RWPE2 (cell line): Measurements from ENCODE around the gene GPR183.

Source experiments
- ATAC-seq: fragments of 200-7000 bp; cut with Tn5 transposase; 3 replicates; pipeline ENCODE4 v1.9.1; 2021; ENCODE audit warnings: low read depth
- DNase-seq: peaks from one replicate; pipeline ENCODE4 v3.0.0-alpha.2; 2020; ENCODE audit warnings: low spot score
- H3K27ac ChIP-seq: fragments of 450-650 bp; 2 replicates; pipeline ENCODE4 v1.5.1; 2017; ENCODE audit warnings: mild to moderate bottlenecking; ENCODE audit not compliant: poor library complexity, severe bottlenecking
- H3K27me3 ChIP-seq: fragments of 250-450 bp; sonication (Bioruptor Pico); 2 replicates; pipeline ENCODE4 v1.5.1; 2021; ENCODE audit warnings: mild to moderate bottlenecking, moderate library complexity; ENCODE audit not compliant: insufficient read depth, poor library complexity, severe bottlenecking
- H3K36me3 ChIP-seq: fragments of 250-450 bp; sonication (Bioruptor Pico); 2 replicates; pipeline ENCODE4 v1.5.1; 2020; ENCODE audit warnings: low read depth, mild to moderate bottlenecking, moderate library complexity
- H3K4me1 ChIP-seq: fragments of 250-450 bp; sonication (Bioruptor Pico); 2 replicates; pipeline ENCODE4 v1.5.1; 2021; ENCODE audit warnings: mild to moderate bottlenecking, moderate library complexity; ENCODE audit not compliant: insufficient read depth, poor library complexity, severe bottlenecking
- H3K4me3 ChIP-seq: fragments of 250-450 bp; sonication (Bioruptor Pico); 2 replicates; pipeline ENCODE4 v1.5.1; 2021; ENCODE audit warnings: mild to moderate bottlenecking, moderate library complexity; ENCODE audit not compliant: severe bottlenecking
- H3K9me3 ChIP-seq: fragments of 250-450 bp; sonication (Bioruptor Pico); 2 replicates; pipeline ENCODE4 v1.5.1; 2021; ENCODE audit warnings: mild to moderate bottlenecking, moderate library complexity; ENCODE audit not compliant: severe bottlenecking
- CTCF ChIP-seq: fragments of 450-650 bp; IDR thresholded peaks from one replicate; pipeline ENCODE4 v1.5.1; 2017; ENCODE audit warnings: mild to moderate bottlenecking, moderate library complexity; ENCODE audit not compliant: poor library complexity, severe bottlenecking

The GPR183 gene

DNA sequence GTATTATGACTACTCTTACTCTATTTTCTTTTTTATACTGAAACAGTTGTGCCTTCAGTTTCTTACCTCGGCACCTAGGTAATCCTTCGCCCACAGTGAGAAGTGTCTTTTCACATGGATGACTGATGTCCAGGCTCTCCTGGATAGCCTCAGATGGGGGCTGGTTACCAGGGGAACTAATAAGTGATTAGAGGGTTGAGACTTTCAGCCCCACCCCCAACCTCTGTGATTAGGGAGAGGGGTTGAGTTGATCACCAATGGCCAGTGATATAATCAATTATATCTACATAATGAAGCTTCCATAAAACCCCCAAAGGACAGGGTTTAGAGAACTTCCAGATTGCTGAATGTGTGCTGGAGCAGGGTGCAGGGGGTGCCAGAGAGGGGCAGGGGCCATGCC lies 43.0 kb upstream of the GPR183 start:
- Histone ChIP-seq H3K9me3 (no peaks in the 10 kb centered on the region), H3K27me3 (no peaks in the 10 kb centered on the region), H3K36me3 (peaks cover 10% of the 10 kb centered on the region), H3K27ac (no peak overlapping the region), H3K4me1 (no peaks in the 10 kb centered on the region), H3K4me3 (no peak overlapping the region)
- no peak for TF ChIP-seq CTCF
- DNase-seq (no peak), ATAC-seq (no peak)

- ATAC-seq (no peak), DNase-seq (no peak)
- Histone ChIP-seq H3K4me3 (no peak overlapping the region), H3K27ac (no peak overlapping the region), H3K4me1 (no peaks in the 10 kb centered on the region), H3K9me3 (no peaks in the 10 kb centered on the region), H3K27me3 (no peaks in the 10 kb centered on the region), H3K36me3 (peaks cover 10% of the 10 kb centered on the region)
- no peak for TF ChIP-seq CTCF
Measured at GRCh38 chr13:99347911-99348451, 40.8 kb upstream of the GPR183 start.

- TF ChIP-seq CTCF, result no peak
- no peak for DNase-seq
- Histone ChIP-seq H3K36me3 (peaks cover 13% of the 10 kb centered on the region), H3K27me3 (no peaks in the 10 kb centered on the region), H3K27ac (no peak overlapping the region), H3K4me1 (no peaks in the 10 kb centered on the region), H3K4me3 (no peak overlapping the region), H3K9me3 (no peaks in the 10 kb centered on the region)
- ATAC-seq, result no peak
Measured at GRCh38 chr13:99347335-99347878, 40.2 kb upstream of the GPR183 start.

GRCh38 chr13:99346335-99347042 lies 39.3 kb upstream of the GPR183 start:
- TF ChIP-seq CTCF, result no peak
- H3K27me3 ChIP-seq, result no peaks in the 10 kb centered on the region
- ATAC-seq (no peak), DNase-seq (no peak)
- peaks cover 14% of the 10 kb centered on the region for H3K36me3 ChIP-seq
- no peak overlapping the region for H3K27ac ChIP-seq
- H3K4me1 ChIP-seq, result no peaks in the 10 kb centered on the region
- no peak overlapping the region for H3K4me3 ChIP-seq
- no peaks in the 10 kb centered on the region for H3K9me3 ChIP-seq

GRCh38 chr13:99345345-99345744 lies 38.1 kb upstream of the GPR183 start:
- Histone ChIP-seq H3K9me3 (no peaks in the 10 kb centered on the region), H3K4me3 (no peak overlapping the region), H3K27me3 (no peaks in the 10 kb centered on the region), H3K36me3 (peaks cover 12% of the 10 kb centered on the region), H3K27ac (no peak overlapping the region), H3K4me1 (no peaks in the 10 kb centered on the region)
- no peak for DNase-seq
- no peak for TF ChIP-seq CTCF
- no peak for ATAC-seq
